ENCODE results near the gene CENPF. TPM values are rescaled to one million over a fixed set of nuclear protein-coding genes. Genes with fewer than 3 reads are reported as not detected.

Gene CENPF
- total RNA-seq, 4 donors from 2014 or later = 2.5 to 7.0 (median 3.0) TPM

DNA sequence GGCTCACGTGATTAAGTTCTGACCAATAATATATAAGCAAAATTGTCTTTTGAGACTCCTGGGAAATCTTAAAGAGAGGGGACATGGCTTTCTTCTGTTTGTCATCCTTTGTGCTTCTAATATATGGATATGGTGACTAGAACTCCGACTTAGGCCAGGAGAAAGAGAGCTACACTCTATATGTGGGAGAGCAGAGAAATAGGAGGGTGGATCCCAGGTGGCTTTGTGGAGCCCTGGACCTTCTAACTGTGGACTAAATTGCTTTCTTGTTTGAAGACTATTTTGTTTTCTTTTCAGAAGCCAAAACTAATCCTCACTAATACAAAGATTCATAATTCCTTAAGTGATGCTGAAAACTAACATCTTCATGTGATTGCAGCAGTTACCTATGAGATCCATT is 75.0 kb downstream of the CENPF start:
- WGBS, 2 donors = 88 to 89% methylated on average over 2 of the region's 2 CpGs
- intact Hi-C loops (cut with DNase I; ENCODE audit: low total_unique reads) = no loop called here
- no peak for DNase-seq (ENCODE audit: low spot score in 2 of 2)

DNA sequence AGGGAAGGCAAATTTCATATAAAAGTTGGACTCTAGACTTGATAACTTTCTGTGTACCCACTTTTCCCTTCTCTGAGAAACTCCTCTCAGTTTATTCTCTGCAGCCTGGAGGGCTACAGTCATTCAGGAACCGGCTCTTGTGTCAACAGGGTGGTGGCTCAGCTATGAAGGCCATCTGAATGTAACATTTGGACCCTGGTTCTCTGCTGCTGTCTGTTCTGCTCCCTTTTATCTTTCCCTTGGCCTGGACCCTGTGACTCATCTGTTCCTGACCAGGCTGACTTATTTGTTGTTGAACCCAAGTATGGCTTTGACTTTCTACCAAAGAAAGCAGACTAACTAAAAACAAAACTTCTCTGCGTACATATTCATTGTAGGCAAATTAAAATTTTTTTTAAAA is 75.4 kb downstream of the CENPF start:
- DNase-seq (ENCODE audit: low spot score in 2 of 2) = no peak
- intact Hi-C loops (cut with DNase I; ENCODE audit: low total_unique reads) = no loop called here
- 90 to 94% methylated on average over 2 of the region's 2 CpGs for WGBS, 2 donors
- TF ChIP-seq POLR2A (IDR thresholded peaks at IDR 0.05) (no peak), CTCF (IDR thresholded peaks at IDR 0.05) (no peak)
- H3K4me3 ChIP-seq (ENCODE audit: low read depth, poor library complexity, severe bottlenecking) = no peak overlapping the region

More for the DNA sequence above, 75.0 kb downstream of the CENPF start:
- TF ChIP-seq POLR2A (IDR thresholded peaks at IDR 0.05) (no peak), CTCF (IDR thresholded peaks at IDR 0.05) (no peak)
- H3K4me3 ChIP-seq (ENCODE audit: low read depth, poor library complexity, severe bottlenecking) = no peak overlapping the region

GRCh38 chr1:214683621-214684020 is 80.6 kb downstream of the CENPF start:
- no peak for TF ChIP-seq POLR2A (IDR thresholded peaks at IDR 0.05)
- TF ChIP-seq CTCF (IDR thresholded peaks at IDR 0.05) = no peak
- intact Hi-C loops (cut with DNase I; ENCODE audit: low total_unique reads) = no loop called here
- no peak for DNase-seq (ENCODE audit: low spot score in 2 of 2)
- no peak overlapping the region for H3K4me3 ChIP-seq (ENCODE audit: low read depth, poor library complexity, severe bottlenecking)
- 79 to 85% methylated on average over 3 of the region's 3 CpGs for WGBS, 2 donors

GRCh38 chr1:214685906-214686305 is 82.9 kb downstream of the CENPF start:
- no peak for TF ChIP-seq POLR2A (IDR thresholded peaks at IDR 0.05)
- no peak for TF ChIP-seq CTCF (IDR thresholded peaks at IDR 0.05)
- H3K4me3 ChIP-seq (ENCODE audit: low read depth, poor library complexity, severe bottlenecking) = no peak overlapping the region
- no peak for DNase-seq (ENCODE audit: low spot score in 2 of 2)
- intact Hi-C loops (cut with DNase I; ENCODE audit: low total_unique reads) = no loop called here
- 37 to 49% methylated on average over 3 of the region's 3 CpGs for WGBS, 2 donors

GRCh38 chr1:214686497-214686896 is 83.5 kb downstream of the CENPF start:
- WGBS, 2 donors = 82% methylated on average over 5 of the region's 5 CpGs
- no peak for DNase-seq (ENCODE audit: low spot score in 2 of 2)
- TF ChIP-seq CTCF (IDR thresholded peaks at IDR 0.05) (no peak), POLR2A (IDR thresholded peaks at IDR 0.05) (no peak)
- intact Hi-C loops (cut with DNase I; ENCODE audit: low total_unique reads) = no loop called here
- H3K4me3 ChIP-seq (ENCODE audit: low read depth, poor library complexity, severe bottlenecking) = no peak overlapping the region

DNA sequence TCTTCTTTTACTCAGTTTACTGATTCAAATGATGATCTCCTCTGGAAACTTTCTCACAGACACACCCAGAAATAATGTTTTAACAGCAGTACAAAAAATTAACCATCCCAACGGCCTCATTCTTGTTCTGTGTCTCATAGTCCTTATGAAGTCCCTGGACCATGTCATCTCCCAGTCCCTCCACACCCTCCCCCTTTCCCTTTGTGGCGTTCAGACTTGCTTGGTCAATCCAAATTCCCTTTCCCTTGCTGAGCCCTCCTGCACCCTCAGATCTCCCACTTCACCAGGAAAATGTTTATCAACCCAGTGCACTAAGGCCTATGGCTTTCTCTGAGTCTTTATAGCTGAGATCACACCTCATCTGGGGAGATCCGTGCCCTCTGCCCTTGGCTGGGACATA is 85.9 kb downstream of the CENPF start:
- 67 to 85% methylated on average over 3 of the region's 3 CpGs for WGBS, 2 donors
- no peak for DNase-seq (ENCODE audit: low spot score in 2 of 2)
- H3K4me3 ChIP-seq (ENCODE audit: low read depth, poor library complexity, severe bottlenecking) = no peak overlapping the region
- intact Hi-C loops (cut with DNase I; ENCODE audit: low total_unique reads) = no loop called here
- TF ChIP-seq POLR2A (IDR thresholded peaks at IDR 0.05) (no peak), CTCF (IDR thresholded peaks at IDR 0.05) (no peak)
